22Rv1 (cell line): Measurements from ENCODE around the gene BFSP2.

Source experiments
- CTCF ChIP-seq: fragments of 450-650 bp; IDR thresholded peaks from 2 replicates; pipeline ENCODE4 v1.5.1; 2017; ENCODE audit warnings: mild to moderate bottlenecking
- ZFX ChIP-seq: fragments of 450-650 bp; IDR thresholded peaks from 2 replicates; pipeline ENCODE4 v1.6.1; 2017; ENCODE audit warnings: antibody characterized with exemption, borderline replicate concordance

- TF ChIP-seq CTCF = no peak
- TF ChIP-seq ZFX = no peak
Measured at GRCh38 chr3:133478624-133479023, 78.8 kb downstream of the BFSP2 start.
